ENCODE results near the gene NACC1. TPM values are rescaled to one million over a fixed set of nuclear protein-coding genes. Genes with fewer than 3 reads are reported as not detected.

Gene NACC1
- total and polyA plus RNA-seq, 2 of the 13 experiments (the other 11 are each of a cell fraction or from before 2014, with no cell fraction given): 31.8 to 42.3 TPM

DNA sequence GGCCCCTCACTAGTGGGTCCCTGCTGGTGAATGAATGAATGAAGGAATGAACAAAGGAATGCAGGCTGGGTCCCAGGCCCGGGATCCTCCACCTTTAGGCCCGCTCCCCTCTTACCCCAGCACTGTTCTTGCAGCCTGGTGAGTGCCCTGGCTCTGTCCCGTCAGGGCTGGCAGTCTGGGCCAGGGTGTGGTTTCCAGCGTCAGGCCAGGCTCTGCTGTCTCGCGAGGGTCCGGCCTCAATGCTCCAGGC, 15.7 kb upstream of the NACC1 start (continued):
- TF ChIP-seq ZSCAN20 (CRISPR knock-in tag; IDR thresholded peaks at IDR 0.05; ENCODE audit: borderline replicate concordance) (no peak), SETDB1 (CRISPR knock-in tag; IDR thresholded peaks at IDR 0.05; ENCODE audit: borderline replicate concordance) (no peak), HDAC1 (CRISPR knock-in tag; IDR thresholded peaks at IDR 0.05) (no peak; the same call in none of the 2 replicates), ARID2 (CRISPR knock-in tag; IDR thresholded peaks at IDR 0.05; ENCODE audit: borderline replicate concordance) (0 out of 2 replicates have a peak, but pooled peaks have one; percentile 45), RBAK (CRISPR knock-in tag; IDR thresholded peaks at IDR 0.05) (no peak), ZNF878 (CRISPR knock-in tag; IDR thresholded peaks at IDR 0.05) (no peak), ZBTB42 (CRISPR knock-in tag; IDR thresholded peaks at IDR 0.05) (peak; percentile 73; the same call in 1 of the 2 replicates), KMT2A (CRISPR knock-in tag; IDR thresholded peaks at IDR 0.05) (no peak), SOX6 (IDR thresholded peaks at IDR 0.05) (no peak), SOX6 (CRISPR knock-in tag; IDR thresholded peaks at IDR 0.05) (peak; percentile 30), TBX2 (CRISPR knock-in tag; IDR thresholded peaks at IDR 0.05; ENCODE audit: borderline replicate concordance) (peak; percentile 86), BORCS8-MEF2B (CRISPR knock-in tag; IDR thresholded peaks at IDR 0.05) (peak; percentile 61; the same call in 1 of the 2 replicates), AGO2 (optimal IDR thresholded peaks at IDR 0.05; ENCODE audit: low read depth, low read length) (no peak), ZFP82 (CRISPR knock-in tag; IDR thresholded peaks at IDR 0.05; ENCODE audit: borderline replicate concordance) (peak; percentile 68; the same call in 1 of the 2 replicates), ZNF136 (CRISPR knock-in tag; IDR thresholded peaks at IDR 0.05; ENCODE audit: low read depth) (no peak), ZNF546 (CRISPR knock-in tag; conservative IDR thresholded peaks at IDR 0.05) (no peak), ZNF552 (CRISPR knock-in tag; IDR thresholded peaks at IDR 0.05; ENCODE audit: borderline replicate concordance) (no peak), PRPF4 (IDR thresholded peaks at IDR 0.05; ENCODE audit: low read depth, low read length, poor library complexity, severe bottlenecking) (no peak)
- TF ChIP-seq, protein P1, sequence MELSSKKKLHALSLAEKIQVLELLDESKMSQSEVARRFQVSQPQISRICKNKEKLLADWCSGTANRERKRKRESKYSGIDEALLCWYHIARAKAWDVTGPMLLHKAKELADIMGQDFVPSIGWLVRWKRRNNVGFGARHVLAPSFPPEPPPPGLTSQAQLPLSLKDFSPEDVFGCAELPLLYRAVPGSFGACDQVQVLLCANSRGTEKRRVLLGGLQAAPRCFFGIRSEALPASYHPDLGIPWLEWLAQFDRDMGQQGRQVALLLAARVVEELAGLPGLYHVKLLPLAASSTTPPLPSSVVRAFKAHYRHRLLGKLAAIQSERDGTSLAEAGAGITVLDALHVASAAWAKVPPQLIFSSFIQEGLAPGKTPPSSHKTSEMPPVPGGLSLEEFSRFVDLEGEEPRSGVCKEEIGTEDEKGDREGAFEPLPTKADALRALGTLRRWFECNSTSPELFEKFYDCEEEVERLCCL (CRISPR knock-in tag; IDR thresholded peaks at IDR 0.05; ENCODE audit: borderline replicate concordance): no peak
- TF ChIP-seq, protein P2, sequence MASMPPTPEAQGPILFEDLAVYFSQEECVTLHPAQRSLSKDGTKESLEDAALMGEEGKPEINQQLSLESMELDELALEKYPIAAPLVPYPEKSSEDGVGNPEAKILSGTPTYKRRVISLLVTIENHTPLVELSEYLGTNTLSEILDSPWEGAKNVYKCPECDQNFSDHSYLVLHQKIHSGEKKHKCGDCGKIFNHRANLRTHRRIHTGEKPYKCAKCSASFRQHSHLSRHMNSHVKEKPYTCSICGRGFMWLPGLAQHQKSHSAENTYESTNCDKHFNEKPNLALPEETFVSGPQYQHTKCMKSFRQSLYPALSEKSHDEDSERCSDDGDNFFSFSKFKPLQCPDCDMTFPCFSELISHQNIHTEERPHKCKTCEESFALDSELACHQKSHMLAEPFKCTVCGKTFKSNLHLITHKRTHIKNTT (CRISPR knock-in tag; IDR thresholded peaks at IDR 0.05): no peak
- TF ChIP-seq, protein P3, sequence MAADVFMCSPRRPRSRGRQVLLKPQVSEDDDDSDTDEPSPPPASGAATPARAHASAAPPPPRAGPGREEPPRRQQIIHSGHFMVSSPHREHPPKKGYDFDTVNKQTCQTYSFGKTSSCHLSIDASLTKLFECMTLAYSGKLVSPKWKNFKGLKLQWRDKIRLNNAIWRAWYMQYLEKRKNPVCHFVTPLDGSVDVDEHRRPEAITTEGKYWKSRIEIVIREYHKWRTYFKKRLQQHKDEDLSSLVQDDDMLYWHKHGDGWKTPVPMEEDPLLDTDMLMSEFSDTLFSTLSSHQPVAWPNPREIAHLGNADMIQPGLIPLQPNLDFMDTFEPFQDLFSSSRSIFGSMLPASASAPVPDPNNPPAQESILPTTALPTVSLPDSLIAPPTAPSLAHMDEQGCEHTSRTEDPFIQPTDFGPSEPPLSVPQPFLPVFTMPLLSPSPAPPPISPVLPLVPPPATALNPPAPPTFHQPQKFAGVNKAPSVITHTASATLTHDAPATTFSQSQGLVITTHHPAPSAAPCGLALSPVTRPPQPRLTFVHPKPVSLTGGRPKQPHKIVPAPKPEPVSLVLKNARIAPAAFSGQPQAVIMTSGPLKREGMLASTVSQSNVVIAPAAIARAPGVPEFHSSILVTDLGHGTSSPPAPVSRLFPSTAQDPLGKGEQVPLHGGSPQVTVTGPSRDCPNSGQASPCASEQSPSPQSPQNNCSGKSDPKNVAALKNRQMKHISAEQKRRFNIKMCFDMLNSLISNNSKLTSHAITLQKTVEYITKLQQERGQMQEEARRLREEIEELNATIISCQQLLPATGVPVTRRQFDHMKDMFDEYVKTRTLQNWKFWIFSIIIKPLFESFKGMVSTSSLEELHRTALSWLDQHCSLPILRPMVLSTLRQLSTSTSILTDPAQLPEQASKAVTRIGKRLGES (CRISPR knock-in tag; IDR thresholded peaks at IDR 0.05; ENCODE audit: borderline replicate concordance): no peak
- TF ChIP-seq, protein P4, sequence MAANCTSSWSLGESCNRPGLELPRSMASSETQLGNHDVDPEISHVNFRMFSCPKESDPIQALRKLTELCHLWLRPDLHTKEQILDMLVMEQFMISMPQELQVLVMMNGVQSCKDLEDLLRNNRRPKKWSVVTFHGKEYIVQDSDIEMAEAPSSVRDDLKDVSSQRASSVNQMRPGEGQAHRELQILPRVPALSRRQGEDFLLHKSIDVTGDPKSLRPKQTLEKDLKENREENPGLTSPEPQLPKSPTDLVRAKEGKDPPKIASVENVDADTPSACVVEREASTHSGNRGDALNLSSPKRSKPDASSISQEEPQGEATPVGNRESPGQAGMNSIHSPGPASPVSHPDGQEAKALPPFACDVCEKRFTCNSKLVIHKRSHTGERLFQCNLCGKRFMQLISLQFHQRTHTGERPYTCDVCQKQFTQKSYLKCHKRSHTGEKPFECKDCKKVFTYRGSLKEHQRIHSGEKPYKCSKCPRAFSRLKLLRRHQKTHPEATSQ (CRISPR knock-in tag; IDR thresholded peaks at IDR 0.05; ENCODE audit: borderline replicate concordance): no peak
- TF ChIP-seq, protein P5, sequence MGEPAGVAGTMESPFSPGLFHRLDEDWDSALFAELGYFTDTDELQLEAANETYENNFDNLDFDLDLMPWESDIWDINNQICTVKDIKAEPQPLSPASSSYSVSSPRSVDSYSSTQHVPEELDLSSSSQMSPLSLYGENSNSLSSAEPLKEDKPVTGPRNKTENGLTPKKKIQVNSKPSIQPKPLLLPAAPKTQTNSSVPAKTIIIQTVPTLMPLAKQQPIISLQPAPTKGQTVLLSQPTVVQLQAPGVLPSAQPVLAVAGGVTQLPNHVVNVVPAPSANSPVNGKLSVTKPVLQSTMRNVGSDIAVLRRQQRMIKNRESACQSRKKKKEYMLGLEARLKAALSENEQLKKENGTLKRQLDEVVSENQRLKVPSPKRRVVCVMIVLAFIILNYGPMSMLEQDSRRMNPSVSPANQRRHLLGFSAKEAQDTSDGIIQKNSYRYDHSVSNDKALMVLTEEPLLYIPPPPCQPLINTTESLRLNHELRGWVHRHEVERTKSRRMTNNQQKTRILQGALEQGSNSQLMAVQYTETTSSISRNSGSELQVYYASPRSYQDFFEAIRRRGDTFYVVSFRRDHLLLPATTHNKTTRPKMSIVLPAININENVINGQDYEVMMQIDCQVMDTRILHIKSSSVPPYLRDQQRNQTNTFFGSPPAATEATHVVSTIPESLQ (CRISPR knock-in tag; conservative IDR thresholded peaks at IDR 0.05): no peak

All from HepG2 (cell line).